Neural crest cell (in vitro differentiated cells): Measurements from ENCODE around the gene ACACB. TPM values are rescaled to one million over a fixed set of nuclear protein-coding genes. Genes with fewer than 3 reads are reported as not detected.

Experiments
- DNase-seq: peaks from one replicate; pipeline ENCODE4 v3.0.0; 2021; ENCODE audit warnings: low read depth, mixed read lengths, low spot score
- H3K27ac Mint-ChIP-seq: one replicate; pipeline ENCODE4 v1.8.0; 2021; ENCODE audit warnings: mild to moderate bottlenecking, mixed read lengths; ENCODE audit not compliant: unreplicated experiment
- H3K27me3 Mint-ChIP-seq: 2 replicates; pipeline ENCODE4 v1.8.0; 2021; ENCODE audit warnings: low read depth, mild to moderate bottlenecking, mixed read lengths
- H3K36me3 Mint-ChIP-seq: 2 replicates; pipeline ENCODE4 v1.8.0; 2021; ENCODE audit warnings: low read depth, mild to moderate bottlenecking, mixed read lengths
- H3K4me1 Mint-ChIP-seq: 2 replicates; pipeline ENCODE4 v1.8.0; 2021; ENCODE audit warnings: mixed read lengths
- H3K4me3 Mint-ChIP-seq: one replicate; pipeline ENCODE4 v1.8.0; 2021; ENCODE audit warnings: mild to moderate bottlenecking, mixed read lengths
- H3K9me3 Mint-ChIP-seq: 2 replicates; pipeline ENCODE4 v1.8.0; 2021; ENCODE audit warnings: mixed read lengths
- CTCF ChIP-seq: fragments of 200-600 bp; sonication (generic); conservative IDR thresholded peaks from 2 replicates; pipeline ENCODE4 v1.5.0; 2021; ENCODE audit warnings: antibody characterized with exemption, mild to moderate bottlenecking
- total RNA-seq: library from RNA; stranded (reverse); gene quantifications from 2 replicates; pipeline ENCODE4 v1.2.1, GENCODE V29; 2021

The ACACB gene
- total RNA-seq, 1 donor from 2014 or later = 15.9 TPM

- Mint-ChIP-seq H3K4me1 (peaks cover 3% of the 10 kb centered on the region), H3K9me3 (no peaks in the 10 kb centered on the region), H3K27ac (no peak overlapping the region), H3K4me3 (no peak overlapping the region), H3K36me3 (no peaks in the 10 kb centered on the region), H3K27me3 (no peaks in the 10 kb centered on the region)
- DNase-seq = no peak
- TF ChIP-seq CTCF = no peak
These were observed 180.0 kb downstream of the ACACB start for GRCh38 chr12:109296431-109296830.

DNA sequence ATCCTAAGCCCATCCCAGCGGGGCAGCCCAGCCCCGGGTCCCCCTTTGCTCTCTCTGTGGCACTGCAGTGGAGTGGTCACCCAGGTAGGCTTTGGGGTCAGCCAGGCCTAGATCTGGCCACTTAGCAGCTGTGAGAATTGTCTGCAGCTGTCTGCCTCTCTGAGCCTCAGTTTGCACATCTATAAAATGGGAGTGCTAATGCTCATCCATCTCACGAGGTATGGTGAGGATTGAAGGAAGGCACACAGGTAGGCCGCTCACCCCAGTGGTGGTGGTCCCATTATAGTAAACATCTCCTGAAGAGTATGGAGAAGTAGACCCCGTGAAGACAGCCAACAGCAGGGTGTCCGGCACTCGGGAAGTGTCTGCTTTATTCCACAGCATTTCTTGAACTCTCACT is 183.5 kb downstream of the ACACB start:
- no peak for TF ChIP-seq CTCF
- Mint-ChIP-seq H3K36me3 (no peaks in the 10 kb centered on the region), H3K9me3 (no peaks in the 10 kb centered on the region), H3K27ac (no peak overlapping the region), H3K4me3 (no peak overlapping the region), H3K27me3 (peaks cover 30% of the 10 kb centered on the region), H3K4me1 (no peaks in the 10 kb centered on the region)
- DNase-seq = no peak

DNA sequence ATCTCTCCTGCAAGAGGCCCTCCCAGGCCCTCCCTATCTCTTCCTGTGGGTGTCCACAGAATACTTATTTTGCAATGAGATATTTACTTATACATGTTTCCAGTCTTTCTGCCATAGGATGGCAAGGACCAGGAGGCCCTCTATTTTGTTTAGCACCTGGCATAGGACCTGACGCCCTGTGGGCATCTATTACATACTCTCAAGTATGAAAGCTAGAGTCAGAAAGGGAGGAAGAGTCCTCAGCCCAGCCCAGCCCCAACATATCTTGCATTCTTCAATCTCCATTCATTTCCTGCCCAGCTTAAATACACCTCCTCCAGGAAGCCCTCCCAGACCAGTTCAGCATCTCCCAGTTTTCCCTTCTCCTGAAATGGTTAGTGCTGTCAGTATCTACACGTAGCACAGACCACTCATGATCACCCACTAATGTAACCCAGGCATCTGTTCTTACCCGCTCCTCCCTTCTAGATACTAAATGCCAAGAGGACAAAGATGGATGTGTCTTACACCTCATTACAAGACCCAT is 185.3 kb downstream of the ACACB start:
- H3K27ac Mint-ChIP-seq = peak overlapping the region; percentile 17
- H3K4me1 Mint-ChIP-seq = no peaks in the 10 kb centered on the region
- H3K36me3 Mint-ChIP-seq = no peaks in the 10 kb centered on the region
- no peak overlapping the region for H3K4me3 Mint-ChIP-seq
- H3K9me3 Mint-ChIP-seq = no peaks in the 10 kb centered on the region
- DNase-seq = no peak
- TF ChIP-seq CTCF = no peak
- H3K27me3 Mint-ChIP-seq = peaks cover 47% of the 10 kb centered on the region

DNA sequence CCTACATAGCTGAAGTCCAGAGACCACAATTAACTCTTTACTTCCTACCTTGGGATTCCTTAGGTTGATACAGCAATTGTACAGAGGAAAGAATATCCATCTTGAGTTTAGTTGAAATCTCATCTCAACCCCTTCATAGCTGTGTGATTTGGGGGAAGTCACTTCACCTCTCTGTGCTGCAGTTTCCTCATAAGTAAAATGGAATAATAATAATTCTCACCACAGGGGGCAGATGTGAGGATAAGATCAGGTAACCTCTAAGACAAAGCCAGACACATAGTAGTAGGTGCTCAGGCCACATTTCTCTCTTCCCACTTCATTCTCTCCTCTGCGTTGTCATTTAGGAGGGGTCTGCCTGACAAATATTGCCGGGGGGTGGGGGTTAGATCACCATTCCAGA is 186.0 kb downstream of the ACACB start:
- Mint-ChIP-seq H3K9me3 (no peaks in the 10 kb centered on the region), H3K4me1 (no peaks in the 10 kb centered on the region), H3K36me3 (no peaks in the 10 kb centered on the region), H3K27me3 (peaks cover 54% of the 10 kb centered on the region), H3K27ac (no peak overlapping the region), H3K4me3 (no peak overlapping the region)
- no peak for DNase-seq
- TF ChIP-seq CTCF = peak; percentile 45

- Mint-ChIP-seq H3K9me3 (no peaks in the 10 kb centered on the region), H3K27me3 (peaks cover 58% of the 10 kb centered on the region), H3K36me3 (no peaks in the 10 kb centered on the region), H3K4me1 (no peaks in the 10 kb centered on the region), H3K4me3 (no peak overlapping the region), H3K27ac (no peak overlapping the region)
- DNase-seq = no peak
- TF ChIP-seq CTCF = peak; percentile 4
These were observed 186.4 kb downstream of the ACACB start for GRCh38 chr12:109302770-109303169.

GRCh38 chr12:109304485-109304884 is 188.1 kb downstream of the ACACB start:
- Mint-ChIP-seq H3K27me3 (peaks cover 75% of the 10 kb centered on the region), H3K4me1 (peaks cover 4% of the 10 kb centered on the region), H3K27ac (no peak overlapping the region), H3K9me3 (no peaks in the 10 kb centered on the region), H3K4me3 (no peak overlapping the region), H3K36me3 (no peaks in the 10 kb centered on the region)
- no peak for TF ChIP-seq CTCF
- no peak for DNase-seq
